Activated T-cell treated with anti-CD3 and anti-CD28 coated beads for 4 hours (primary cell): ENCODE measurements around the gene IL2RA.
"Not testable (repeated sequence)": the region's sequence is repeated elsewhere in the genome, so short reads cannot be mapped to it uniquely, and the experiment has no call there.

Experiments used
- DNase-seq: peaks from one replicate; pipeline ENCODE4 v3.0.0-alpha.2; 2020

IL2RA gene

DNA sequence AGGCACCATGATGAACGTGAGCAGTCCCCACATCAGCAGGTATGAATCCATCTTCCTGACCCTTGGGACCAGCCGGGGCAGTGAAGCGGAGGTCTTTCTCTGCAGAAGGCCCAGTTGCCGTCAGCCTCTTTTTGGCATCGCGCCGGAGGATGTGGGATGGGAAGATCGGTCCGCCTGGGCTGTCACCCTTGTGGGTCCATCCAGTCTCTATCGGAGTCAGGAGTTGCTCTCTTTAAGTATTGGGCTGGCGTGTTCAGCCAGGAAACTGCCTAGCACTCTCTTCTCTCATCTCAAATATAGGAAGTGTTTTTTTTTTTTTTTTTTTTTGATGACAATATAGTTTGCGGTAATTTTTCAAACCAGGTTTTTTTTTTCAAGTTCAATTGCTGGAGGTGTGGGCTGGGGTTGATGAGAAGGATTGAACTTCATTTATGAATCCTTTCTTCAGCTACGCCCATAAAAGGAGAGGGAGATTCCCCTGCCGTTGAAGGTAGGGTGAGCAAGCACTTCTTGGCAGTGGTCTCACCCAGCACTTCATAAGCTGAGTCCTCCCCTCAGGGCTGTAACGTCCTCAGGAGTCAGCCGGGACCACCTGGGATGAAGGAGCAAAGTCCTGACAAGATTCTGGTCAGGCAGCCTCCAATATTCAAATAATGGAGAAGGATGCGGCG is at the start of gene IL2RA:
IL2RA (minus strand) TSS at position 267 of the 671 bp plus-strand sequence; CDS start at position 51, 216 bp downstream.
- DNase-seq, result no peak

DNA sequence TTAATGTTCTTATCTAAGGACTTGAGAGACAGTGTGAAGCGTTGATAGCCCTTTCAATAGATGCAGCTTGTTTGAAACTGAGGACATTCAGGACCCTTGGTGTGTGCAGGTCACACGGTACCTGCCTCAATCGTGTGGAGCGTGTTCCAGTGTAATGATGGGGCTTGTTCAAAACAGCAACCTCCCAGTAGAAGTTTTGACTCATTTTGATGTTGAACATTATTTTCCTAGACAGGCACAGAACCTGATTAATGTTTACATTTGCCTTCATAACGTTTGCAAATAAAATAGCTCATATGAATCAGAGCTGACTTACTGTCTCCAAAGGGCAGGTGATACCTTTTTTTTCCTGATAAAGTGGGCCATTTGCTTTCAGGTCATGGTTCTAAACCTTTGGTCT is 48.0 kb upstream of the IL2RA start:
- no peak for DNase-seq

DNA sequence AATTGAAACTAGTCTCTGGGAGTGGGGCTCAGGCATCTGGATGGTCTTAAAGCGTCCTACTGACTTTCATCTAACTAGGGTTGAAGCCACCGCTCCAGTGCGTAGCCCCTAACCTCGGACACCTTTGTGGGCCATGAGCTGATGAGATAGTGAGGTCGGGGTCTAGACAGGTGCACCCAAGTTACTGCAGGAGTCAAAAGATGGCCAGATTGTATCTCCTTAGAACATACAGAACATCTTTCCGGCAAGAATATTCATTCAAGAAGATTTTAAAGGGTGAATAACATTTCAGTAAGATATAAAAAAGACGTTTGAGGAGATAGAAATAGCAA is 47.2 kb upstream of the IL2RA start:
- no peak for DNase-seq

DNA sequence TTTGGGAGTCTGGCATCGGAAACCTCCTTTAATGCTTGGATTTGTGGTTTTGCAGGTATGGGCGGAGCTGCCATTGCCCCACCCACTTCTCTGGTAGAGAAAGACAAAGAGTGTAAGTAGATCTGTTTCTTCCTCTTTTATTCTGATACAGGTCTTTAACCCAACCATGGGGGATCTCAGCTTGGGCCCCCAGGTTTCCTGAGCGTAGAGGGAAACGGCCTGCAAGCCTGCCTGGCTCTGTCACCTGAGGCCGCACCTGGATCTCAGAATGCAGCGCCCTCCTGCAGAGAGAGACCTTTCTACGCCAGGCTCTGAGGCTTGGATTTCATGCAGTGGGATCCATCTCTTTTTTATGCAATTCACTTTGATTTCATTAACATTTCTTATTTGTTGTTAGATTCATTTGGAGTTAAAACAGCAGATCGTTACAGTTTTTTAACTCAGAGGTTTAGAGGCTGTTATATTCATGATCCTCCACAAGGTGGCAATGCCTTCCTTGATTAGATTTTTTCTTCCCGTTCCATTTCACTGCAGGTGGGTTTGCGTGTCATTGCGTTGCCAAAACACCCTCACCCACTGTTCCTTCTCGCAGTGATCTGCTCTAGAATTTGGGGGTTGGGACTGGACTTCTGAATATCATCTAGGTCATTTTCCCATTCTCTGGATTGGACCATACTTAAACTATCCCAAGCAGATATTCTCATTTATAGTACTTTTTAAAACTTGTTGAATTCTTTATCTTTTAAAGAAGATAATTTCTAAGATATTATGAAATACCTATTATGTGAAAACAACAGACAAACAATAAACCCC is 46.7 kb upstream of the IL2RA start:
- peak; percentile 32 for DNase-seq

DNA sequence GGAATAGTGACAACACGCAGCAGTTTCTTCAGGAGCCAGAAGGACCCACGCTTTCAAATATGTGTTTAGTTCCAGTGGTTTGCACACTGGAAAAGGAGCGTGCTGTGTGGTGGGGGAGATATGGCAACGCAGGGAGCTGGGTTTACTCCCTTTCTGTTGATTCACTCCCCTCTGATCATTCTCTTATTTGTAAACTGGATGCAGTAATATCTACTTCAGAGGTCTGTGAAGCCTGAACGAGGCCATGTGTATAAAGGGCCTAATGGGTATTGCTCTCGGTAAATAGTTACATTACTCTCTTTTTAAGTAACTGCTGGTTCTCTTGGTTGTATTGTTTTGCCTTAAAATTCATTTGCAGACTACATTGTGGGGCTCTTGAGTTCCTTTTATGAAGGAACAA is 45.9 kb upstream of the IL2RA start:
- no peak for DNase-seq

DNA sequence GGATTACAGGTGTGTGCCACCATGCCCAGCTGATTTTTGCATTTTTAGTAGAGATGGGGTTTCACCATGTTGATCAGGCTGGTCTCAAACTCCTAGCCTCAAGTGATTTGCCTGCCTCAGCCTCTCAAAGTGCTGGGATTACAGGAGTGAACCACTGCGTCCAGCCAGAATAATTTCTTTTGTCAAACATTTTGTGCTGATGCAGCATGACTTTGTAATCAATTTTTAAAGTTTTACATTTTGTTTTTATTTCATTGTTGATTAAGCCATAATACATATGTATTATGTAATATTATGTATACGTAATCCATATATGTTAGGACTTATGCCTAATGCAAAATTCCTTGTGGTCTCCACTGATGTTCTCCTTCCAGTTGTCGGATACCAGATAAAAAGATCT is 45.4 kb upstream of the IL2RA start:
- DNase-seq, result not testable (repeated sequence)

DNA sequence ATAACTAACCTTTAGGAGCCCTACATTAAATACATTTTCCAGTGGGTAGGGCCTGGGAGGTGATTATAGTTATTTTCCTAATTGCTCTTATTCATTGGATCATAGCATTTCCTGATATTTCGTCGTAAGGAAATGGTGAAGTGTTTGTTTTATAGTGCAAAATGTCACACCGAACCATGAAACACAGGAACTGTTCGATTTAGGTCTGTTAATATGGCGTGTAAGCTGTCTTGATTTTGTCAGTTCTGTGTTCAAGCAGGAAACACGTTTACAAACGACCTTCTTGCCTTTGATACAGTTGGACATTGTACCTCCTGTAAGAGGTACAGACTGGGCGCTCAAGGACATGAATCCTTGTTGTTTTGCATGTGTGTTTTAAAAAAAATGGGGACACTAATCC is 41.4 kb upstream of the IL2RA start:
- no peak for DNase-seq

DNA sequence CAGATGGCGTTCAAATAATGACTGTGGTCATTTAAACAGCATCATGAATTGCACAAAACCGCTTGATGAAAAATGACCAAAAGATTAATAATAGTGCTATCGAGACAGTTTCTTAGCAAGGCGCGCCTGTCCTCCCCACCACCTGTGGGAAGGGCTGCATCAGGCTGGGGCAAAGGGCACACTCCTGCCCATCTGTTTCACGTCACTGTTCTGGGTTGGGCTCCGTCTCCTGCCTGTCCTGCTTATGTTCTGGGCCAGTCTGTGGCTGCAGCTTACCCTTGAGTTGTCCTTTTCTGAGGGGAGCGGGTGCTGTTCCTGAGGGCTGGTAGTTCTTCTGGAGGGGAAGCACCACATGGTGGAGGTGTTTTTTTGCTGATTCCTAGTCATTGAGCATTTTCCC is 40.0 kb upstream of the IL2RA start:
- no peak for DNase-seq

DNA sequence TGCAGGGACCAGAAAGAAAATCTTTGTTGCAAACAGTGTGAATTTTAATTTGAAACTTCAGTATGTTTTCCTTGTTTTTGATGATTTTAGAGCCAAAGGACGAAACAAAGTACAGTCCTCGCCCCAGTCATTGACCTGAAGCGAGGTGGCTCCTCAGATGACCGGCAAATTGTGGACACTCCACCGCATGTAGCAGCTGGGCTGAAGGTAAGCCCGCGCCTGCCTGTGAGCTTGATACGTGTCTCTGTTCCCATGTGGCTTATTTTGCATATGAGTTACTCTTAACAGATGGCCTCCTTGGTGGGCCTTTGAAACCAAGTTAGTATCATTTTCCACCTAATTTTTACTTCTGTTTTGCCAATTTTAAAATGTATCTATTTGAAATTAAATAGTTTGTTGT is 39.0 kb upstream of the IL2RA start:
- no peak for DNase-seq

DNA sequence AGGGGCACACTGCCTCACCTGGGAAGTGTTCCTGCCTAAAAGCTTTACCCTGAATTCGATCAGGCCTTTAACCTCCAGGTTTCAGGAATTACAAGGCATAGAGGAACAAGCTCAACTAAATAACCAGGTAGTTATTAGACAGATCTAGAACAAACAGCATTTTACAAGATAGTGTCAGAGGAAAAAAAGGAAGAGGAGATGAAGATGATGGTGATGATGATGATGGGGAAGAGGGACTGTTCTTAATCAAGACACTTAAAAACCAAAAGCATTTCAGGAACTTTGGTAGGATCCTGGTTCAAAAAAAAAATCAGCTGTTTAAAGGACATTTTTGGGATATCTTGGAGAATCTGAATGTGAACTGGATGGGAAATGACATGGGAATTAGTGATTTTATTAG is 38.2 kb upstream of the IL2RA start:
- DNase-seq, result no peak

DNA sequence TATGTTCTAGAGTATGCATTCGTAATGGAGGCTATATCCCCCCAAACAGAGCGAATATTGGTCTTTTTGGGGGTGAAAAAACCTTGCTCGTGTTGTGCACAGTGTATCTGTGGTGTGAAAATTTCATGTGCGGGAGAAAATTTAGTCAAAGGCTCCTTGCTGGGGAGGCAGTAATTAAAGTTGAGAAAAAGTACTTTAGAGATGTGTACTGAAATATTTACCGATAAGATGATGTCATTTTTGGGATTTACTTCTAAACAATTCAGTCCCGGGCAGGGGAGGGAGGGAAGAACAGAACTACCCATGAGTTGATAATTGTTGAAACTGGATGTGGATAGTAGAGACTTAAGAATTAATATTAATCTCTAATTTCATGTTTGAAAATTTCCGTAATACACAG is 36.0 kb upstream of the IL2RA start:
- DNase-seq, result no peak

DNA sequence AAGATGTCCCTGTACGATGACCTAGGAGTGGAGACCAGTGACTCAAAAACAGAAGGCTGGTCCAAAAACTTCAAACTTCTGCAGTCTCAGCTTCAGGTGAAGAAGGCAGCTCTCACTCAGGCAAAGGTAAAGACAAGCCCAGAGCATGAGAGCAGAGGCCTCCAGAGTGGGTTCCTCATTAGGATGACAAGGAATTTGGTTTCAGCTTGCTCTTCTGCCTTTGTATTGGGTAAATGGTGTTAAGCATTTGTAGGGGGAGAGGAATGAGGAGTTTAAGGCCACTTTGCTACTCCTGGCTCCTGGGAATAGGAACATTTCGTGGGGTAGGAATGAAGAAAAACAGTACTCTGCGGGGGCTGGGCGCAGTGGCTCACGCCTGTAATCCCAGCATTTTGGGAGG is 34.9 kb upstream of the IL2RA start:
- DNase-seq, result no peak

DNA sequence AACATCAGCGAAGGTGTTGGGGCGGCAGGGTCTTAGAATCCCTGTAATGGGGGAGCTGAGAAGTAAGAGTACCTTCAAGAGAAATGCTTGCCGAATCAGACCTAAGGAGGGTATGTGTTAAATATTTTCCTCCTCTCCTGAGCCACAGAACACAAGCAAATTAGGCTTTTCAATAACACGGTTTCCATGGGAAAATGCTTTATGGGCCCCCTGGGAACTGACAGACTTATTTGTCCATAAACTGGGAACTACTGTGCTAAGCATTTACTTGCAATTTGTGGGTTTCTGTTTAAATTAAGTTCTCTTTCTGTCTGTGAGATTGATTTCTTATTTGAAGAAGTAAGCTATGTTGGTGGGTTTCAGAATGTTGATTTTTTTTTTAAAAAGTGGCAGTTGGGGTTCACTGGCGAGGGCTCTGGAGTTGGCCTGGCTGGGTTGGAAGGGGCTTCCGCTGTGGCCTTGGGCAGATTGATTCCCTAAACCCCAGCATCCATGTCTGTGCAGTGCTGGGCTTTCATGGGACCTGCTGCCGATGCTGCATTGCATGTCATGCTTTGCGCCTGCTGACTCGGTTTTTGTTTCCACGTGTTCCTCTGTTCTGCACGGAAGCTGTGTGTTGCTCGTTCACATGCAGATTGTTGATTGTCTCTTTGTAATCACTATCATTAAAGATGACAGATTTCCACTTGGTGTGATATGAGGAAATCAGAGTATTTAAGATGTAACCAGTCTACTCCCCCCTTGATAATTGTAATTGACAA is 33.8 kb upstream of the IL2RA start:
- DNase-seq, result no peak

DNA sequence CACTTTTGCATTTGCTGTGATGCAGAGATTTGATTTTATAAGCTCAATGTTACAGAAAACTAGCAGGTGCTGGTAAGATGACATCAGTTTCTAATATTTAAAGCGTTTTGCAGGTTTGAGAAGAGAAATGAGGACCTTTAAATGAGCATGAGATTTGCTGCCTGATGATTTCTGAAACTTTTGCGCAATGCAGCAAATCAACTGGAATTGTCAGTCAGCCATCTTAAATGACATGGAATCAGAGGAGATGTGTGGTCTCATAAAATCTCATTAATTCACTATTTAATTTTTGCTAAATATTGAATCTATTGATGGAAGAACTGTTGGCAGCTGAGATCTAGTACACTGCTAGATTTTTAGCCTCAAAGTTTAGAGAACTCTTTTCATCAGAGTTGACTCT is 30.6 kb upstream of the IL2RA start:
- DNase-seq, result no peak

DNA sequence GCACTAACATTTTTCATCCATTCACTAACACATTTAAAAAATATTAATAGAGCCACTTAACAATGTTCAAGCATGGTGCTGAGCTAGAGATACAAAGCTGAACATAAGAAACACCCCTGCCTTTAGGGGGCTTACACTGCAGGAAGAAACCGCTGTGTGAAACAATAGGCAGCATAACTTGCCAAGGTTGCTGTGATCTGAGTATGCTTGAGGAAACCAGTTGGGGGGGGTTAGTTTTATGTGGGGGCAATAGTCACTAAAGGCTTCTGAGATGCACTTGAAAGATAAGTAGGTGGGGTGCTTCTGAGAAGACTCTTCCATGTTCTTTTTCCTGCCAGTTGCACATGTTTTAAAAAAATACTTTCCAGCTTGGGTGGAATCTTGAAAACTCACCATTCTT is 29.5 kb upstream of the IL2RA start:
- DNase-seq, result no peak

DNA sequence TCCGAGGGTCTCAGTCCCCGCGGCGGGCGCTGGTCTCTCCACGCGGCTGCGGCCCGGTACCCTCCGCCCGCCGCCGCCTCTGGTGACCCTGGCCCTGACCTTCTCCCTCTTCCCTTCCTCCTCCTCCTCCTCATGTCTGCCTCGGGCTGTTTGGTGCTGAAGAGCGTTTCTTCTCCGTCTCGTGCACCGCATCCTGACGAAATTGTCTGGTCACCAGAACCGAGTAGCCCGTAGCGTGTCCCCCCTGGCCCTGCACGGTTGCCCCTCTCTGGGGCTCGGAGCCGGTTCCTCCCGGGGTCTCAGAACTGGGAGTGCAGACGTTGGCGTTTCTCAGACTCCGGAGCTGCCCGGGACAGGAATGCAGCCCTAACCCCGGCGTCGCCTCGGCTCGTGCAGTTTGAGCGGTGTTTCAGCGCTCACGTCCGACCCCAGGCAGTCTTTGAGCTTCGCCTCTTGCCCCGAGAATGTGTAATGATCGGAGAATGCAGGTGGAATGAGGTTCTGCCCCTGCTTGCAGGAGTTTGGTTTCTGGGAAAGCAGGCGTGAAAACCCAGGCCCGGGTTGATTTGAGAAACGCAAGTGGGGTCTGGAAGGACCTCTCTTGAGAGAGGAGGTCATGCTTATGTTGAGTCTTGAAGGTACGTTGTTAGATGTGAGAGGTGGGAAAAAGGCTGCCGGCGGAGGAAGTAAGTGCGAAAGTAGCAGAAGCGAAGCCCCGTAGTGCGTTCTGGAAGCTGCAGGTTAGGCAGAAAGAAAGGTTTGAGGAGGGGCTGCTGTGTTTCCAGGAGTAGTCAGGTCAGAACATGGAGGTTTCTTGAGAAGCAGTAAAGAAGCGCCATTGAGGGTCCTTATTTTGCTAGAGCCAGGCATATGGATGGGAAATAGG is 27.4 kb upstream of the IL2RA start:
- no peak for DNase-seq

DNA sequence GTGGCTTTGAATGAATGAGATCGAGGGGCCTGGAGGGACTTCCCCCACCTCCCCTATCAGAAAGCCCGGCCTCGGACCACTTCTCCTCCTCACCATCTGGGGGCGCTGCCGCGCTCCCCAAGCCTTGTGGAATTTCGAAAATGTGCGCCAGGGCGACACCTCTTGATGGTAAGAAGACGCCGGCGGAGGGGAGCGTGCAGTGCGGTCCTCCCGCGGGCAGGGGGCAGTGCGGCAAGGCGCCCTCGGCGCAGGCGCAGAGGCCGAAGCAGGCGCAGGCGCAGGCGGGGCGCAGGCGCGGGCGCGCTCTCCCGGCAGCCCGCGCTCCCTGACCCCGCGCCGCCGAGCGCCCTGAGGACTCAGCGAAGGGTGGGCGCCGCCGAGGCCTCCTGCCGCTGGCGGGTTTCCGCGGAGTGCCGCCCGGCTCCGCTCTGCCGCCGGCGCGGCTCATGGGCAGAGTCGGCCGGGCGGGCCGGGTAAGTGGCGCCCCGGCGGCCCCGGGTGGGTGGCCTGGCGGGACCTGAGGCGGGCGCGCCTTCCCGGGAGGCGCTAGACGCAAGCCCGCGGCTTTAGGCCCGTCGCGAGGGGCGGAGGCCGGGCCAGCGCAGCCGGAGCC is 26.7 kb upstream of the IL2RA start, which contains the start of gene RBM17:
RBM17 (plus strand) TSS at position 314 of the 613 bp plus-strand sequence. CDS start 8,032 bp downstream, outside the sequence.
- DNase-seq, result peak; percentile 98

DNA sequence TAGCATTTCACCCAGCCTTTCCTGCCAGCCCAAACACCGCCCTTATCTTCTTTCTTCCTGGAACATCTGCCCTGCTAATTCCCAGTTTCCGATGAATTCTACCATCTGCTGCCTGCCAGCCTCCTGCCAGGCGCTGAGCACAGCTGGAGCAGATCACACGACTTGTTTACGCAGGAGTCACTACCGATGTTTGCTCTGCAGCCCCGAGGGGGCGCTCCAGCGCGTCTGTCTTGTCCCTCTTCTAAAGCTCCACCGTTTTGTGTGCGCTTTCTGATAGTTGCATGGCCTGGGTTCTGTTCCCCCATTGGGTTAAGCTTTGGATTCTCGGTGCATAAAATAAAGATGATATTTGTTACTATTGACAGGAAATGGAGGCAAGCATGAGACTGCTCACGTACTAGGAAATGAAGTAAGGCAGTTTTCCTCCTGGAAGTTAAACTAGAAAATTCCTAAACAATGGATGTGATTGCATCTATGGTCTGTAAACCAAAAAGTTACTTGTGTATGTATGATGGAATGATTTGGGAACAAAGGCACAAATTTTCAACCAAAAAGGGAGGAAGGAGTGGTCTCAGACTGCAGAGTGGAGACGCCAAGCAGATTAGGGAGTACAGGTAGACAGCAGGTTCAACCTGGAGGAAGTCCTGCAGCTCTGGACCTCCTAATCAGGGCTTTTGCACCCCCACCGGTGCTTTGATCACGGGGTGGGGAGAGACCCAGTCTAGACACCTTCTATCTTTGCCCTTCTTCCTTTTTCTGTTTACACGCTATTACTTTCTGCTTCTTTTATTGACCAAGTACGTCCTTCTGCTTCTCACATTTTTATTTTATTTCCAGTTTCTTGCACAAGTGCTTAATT is 24.4 kb upstream of the IL2RA start:
- peak; percentile 73 for DNase-seq

DNA sequence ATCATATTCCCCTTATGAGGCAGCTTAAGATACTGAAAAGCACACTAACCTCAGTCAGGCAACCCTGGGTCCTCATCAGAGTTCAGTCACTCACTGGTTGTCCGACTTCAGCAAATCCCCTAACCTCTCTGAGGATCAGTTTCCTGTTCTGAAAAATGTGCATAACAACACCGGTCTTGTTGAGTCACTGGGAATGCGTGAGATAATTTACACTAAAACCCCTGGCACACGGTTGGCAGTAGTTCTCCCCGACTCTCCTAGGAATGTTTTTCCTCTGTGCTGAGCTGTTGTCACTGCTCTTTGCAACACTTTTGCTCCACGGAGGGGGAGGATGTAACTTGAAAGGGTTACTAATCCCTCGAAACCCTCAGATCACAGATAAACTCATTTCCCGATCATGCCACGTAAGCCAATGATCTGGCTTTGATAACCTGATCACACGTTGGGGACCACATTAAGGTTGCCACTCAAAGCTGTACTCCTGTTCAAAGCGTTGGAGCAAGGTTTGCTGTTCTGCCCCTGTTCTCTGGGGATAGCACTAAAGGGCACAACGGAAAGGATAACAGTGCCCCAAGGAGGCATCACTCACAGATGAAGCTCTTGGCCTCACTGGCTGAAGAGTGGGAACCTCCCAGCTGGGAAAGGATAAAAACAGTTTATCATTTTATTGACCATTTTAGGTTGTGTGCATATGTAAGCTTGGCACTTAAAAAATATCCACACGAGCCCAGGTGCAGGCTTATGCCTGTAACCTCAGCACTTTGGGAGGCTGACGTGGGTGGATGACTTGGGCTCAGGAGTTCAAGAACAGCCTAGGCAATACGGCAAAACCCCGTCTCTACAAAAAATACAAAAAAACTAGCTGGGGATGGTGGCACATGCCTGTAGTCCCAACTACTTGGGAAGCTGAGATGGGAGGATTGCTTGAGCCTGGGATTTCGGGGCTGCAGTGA is 21.6 kb upstream of the IL2RA start:
- DNase-seq, result peak; percentile 50
